GM12892 (cell line): ENCODE results near the gene LMX1B.

Experiments used
- POLR2A ChIP-seq: IDR thresholded peaks from 2 replicates; pipeline ENCODE4 v1.6.1; 2011; ENCODE audit warnings: low read depth, low read length, control low read depth
- POLR2AphosphoS5 ChIP-seq: IDR thresholded peaks from 2 replicates; pipeline ENCODE4 v1.6.1; 2011; ENCODE audit warnings: low read depth, low read length, control low read depth
- TAF1 ChIP-seq: IDR thresholded peaks from 2 replicates; pipeline ENCODE4 v1.6.1; 2011; ENCODE audit warnings: low read depth, mild to moderate bottlenecking, control low read depth, low read length, borderline replicate concordance

- TF ChIP-seq TAF1 (no peak), POLR2A (no peak), POLR2AphosphoS5 (no peak)
Observed at GRCh38 chr9:126693428-126693944, 79.8 kb downstream of the LMX1B start.
